HG03565 (cell line): ENCODE measurements around the gene SEC16A.

Experiments used
- ATAC-seq: cut with Tn5 transposase; IDR thresholded peaks from one replicate; pipeline ENCODE4 v1.9.1; 2021; ENCODE audit warnings: mild to moderate bottlenecking, moderate library complexity; ENCODE audit not compliant: unreplicated experiment

The SEC16A gene

GRCh38 chr9:136519263-136520052 lies 36.6 kb upstream of the SEC16A start:
- no peak for ATAC-seq

- ATAC-seq = no peak
Observed at GRCh38 chr9:136518623-136519022, 35.8 kb upstream of the SEC16A start.

- no peak for ATAC-seq
Observed at GRCh38 chr9:136517950-136518349, 35.1 kb upstream of the SEC16A start.

- ATAC-seq = no peak
Observed at GRCh38 chr9:136517012-136517743, 34.3 kb upstream of the SEC16A start.

- ATAC-seq = no peak
Observed at GRCh38 chr9:136516191-136516654, 33.4 kb upstream of the SEC16A start.

- ATAC-seq = no peak
Observed at GRCh38 chr9:136515276-136515675, 32.4 kb upstream of the SEC16A start.

GRCh38 chr9:136514022-136514714 lies 31.3 kb upstream of the SEC16A start:
- ATAC-seq = no peak

GRCh38 chr9:136513191-136513590 lies 30.4 kb upstream of the SEC16A start:
- ATAC-seq = no peak

GRCh38 chr9:136512651-136513071 lies 29.8 kb upstream of the SEC16A start:
- ATAC-seq = no peak

- no peak for ATAC-seq
Observed at GRCh38 chr9:136511670-136512592, 29.1 kb upstream of the SEC16A start.

GRCh38 chr9:136511144-136511669 lies 28.4 kb upstream of the SEC16A start:
- ATAC-seq = no peak

GRCh38 chr9:136510561-136510960 lies 27.7 kb upstream of the SEC16A start:
- ATAC-seq = no peak

GRCh38 chr9:136509549-136509948 lies 26.7 kb upstream of the SEC16A start:
- no peak for ATAC-seq

GRCh38 chr9:136508729-136509500 lies 26.1 kb upstream of the SEC16A start:
- ATAC-seq = no peak

- ATAC-seq = no peak
Observed at GRCh38 chr9:136507992-136508375, 25.1 kb upstream of the SEC16A start.

- ATAC-seq = no peak
Observed at GRCh38 chr9:136507221-136507991, 24.6 kb upstream of the SEC16A start.

- no peak for ATAC-seq
Observed at GRCh38 chr9:136506425-136506824, 23.6 kb upstream of the SEC16A start.
